HEK293 (cell line): ENCODE measurements around the gene NDFIP2.

Experiments used
- GLIS1 ChIP-seq: fragments of 450-650 bp; formaldehyde crosslinking; IDR thresholded peaks from 2 replicates; pipeline ENCODE4 v1.5.1; 2016; ENCODE audit warnings: missing biosample characterization, missing genetic modification characterization
- HOXC10 ChIP-seq: sonication (generic); formaldehyde crosslinking; IDR thresholded peaks from 2 replicates; pipeline ENCODE4 v1.8.1; 2023; ENCODE audit warnings: mild to moderate bottlenecking, missing genetic modification reagents
- SP3 ChIP-seq: fragments of 450-650 bp; formaldehyde crosslinking; IDR thresholded peaks from 2 replicates; pipeline ENCODE4 v1.5.1; 2016; ENCODE audit warnings: missing biosample characterization, missing genetic modification characterization
- ZBTB17 ChIP-seq: fragments of 450-650 bp; formaldehyde crosslinking; IDR thresholded peaks from 2 replicates; pipeline ENCODE4 v1.5.1; 2016; ENCODE audit warnings: missing biosample characterization, missing genetic modification characterization
- TF ChIP-seq, protein P1 (sequence below): fragments of 450-650 bp; formaldehyde crosslinking; IDR thresholded peaks from 2 replicates; pipeline ENCODE4 v1.5.1; 2016; ENCODE audit warnings: missing biosample characterization, missing genetic modification characterization
- TF ChIP-seq, protein P2 (sequence below): fragments of 450-650 bp; formaldehyde crosslinking; IDR thresholded peaks from 2 replicates; pipeline ENCODE4 v1.5.1; 2016; ENCODE audit warnings: missing biosample characterization, missing genetic modification characterization
- TF ChIP-seq, protein P3 (sequence below): fragments of 450-650 bp; formaldehyde crosslinking; IDR thresholded peaks from 2 replicates; pipeline ENCODE4 v1.5.1; 2016; ENCODE audit warnings: missing biosample characterization, missing genetic modification characterization
- TF ChIP-seq, protein P4 (sequence below): fragments of 450-650 bp; IDR thresholded peaks from 2 replicates; pipeline ENCODE4 v1.5.1; 2018; ENCODE audit warnings: missing biosample characterization, missing genetic modification characterization
- TF ChIP-seq, protein P5 (sequence below): fragments of 450-650 bp; formaldehyde crosslinking; IDR thresholded peaks from 2 replicates; pipeline ENCODE4 v1.5.1; 2016; ENCODE audit warnings: missing biosample characterization, missing genetic modification characterization

DNA sequence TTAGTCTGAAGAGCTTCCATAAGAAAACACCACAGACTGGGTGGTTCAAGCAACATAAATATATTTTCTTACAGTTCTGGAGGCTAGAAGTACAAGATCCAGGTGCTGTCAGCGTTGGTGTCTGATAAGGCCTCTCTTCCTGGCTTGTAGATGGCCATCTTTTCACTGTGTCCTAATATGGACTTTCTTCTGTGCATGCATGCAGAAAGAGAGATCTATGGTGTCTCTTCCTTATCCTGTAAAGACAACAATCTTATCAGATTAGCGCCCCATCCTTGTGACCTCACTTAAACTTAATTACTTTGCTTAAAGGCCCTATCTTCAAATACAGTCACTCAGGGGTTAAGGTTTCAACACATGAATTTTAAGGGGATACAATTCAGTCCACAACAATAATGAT is 14.1 kb upstream of the NDFIP2 start:
- TF ChIP-seq, protein P1, sequence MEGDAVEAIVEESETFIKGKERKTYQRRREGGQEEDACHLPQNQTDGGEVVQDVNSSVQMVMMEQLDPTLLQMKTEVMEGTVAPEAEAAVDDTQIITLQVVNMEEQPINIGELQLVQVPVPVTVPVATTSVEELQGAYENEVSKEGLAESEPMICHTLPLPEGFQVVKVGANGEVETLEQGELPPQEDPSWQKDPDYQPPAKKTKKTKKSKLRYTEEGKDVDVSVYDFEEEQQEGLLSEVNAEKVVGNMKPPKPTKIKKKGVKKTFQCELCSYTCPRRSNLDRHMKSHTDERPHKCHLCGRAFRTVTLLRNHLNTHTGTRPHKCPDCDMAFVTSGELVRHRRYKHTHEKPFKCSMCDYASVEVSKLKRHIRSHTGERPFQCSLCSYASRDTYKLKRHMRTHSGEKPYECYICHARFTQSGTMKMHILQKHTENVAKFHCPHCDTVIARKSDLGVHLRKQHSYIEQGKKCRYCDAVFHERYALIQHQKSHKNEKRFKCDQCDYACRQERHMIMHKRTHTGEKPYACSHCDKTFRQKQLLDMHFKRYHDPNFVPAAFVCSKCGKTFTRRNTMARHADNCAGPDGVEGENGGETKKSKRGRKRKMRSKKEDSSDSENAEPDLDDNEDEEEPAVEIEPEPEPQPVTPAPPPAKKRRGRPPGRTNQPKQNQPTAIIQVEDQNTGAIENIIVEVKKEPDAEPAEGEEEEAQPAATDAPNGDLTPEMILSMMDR (tag by site-specific recombination): no peak
- TF ChIP-seq HOXC10 (CRISPR knock-in tag): no peak
- TF ChIP-seq, protein P2, sequence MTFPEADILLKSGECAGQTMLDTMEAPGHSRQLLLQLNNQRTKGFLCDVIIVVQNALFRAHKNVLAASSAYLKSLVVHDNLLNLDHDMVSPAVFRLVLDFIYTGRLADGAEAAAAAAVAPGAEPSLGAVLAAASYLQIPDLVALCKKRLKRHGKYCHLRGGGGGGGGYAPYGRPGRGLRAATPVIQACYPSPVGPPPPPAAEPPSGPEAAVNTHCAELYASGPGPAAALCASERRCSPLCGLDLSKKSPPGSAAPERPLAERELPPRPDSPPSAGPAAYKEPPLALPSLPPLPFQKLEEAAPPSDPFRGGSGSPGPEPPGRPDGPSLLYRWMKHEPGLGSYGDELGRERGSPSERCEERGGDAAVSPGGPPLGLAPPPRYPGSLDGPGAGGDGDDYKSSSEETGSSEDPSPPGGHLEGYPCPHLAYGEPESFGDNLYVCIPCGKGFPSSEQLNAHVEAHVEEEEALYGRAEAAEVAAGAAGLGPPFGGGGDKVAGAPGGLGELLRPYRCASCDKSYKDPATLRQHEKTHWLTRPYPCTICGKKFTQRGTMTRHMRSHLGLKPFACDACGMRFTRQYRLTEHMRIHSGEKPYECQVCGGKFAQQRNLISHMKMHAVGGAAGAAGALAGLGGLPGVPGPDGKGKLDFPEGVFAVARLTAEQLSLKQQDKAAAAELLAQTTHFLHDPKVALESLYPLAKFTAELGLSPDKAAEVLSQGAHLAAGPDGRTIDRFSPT (tag by site-specific recombination): no peak
- TF ChIP-seq, protein P3, sequence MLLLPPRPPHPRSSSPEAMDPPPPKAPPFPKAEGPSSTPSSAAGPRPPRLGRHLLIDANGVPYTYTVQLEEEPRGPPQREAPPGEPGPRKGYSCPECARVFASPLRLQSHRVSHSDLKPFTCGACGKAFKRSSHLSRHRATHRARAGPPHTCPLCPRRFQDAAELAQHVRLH: no peak
- TF ChIP-seq, protein P4, sequence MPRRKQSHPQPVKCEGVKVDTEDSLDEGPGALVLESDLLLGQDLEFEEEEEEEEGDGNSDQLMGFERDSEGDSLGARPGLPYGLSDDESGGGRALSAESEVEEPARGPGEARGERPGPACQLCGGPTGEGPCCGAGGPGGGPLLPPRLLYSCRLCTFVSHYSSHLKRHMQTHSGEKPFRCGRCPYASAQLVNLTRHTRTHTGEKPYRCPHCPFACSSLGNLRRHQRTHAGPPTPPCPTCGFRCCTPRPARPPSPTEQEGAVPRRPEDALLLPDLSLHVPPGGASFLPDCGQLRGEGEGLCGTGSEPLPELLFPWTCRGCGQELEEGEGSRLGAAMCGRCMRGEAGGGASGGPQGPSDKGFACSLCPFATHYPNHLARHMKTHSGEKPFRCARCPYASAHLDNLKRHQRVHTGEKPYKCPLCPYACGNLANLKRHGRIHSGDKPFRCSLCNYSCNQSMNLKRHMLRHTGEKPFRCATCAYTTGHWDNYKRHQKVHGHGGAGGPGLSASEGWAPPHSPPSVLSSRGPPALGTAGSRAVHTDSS: no peak
- TF ChIP-seq ZBTB17 (tag by site-specific recombination): no peak
- no peak for TF ChIP-seq GLIS1 (tag by site-specific recombination)
- TF ChIP-seq, protein P5, sequence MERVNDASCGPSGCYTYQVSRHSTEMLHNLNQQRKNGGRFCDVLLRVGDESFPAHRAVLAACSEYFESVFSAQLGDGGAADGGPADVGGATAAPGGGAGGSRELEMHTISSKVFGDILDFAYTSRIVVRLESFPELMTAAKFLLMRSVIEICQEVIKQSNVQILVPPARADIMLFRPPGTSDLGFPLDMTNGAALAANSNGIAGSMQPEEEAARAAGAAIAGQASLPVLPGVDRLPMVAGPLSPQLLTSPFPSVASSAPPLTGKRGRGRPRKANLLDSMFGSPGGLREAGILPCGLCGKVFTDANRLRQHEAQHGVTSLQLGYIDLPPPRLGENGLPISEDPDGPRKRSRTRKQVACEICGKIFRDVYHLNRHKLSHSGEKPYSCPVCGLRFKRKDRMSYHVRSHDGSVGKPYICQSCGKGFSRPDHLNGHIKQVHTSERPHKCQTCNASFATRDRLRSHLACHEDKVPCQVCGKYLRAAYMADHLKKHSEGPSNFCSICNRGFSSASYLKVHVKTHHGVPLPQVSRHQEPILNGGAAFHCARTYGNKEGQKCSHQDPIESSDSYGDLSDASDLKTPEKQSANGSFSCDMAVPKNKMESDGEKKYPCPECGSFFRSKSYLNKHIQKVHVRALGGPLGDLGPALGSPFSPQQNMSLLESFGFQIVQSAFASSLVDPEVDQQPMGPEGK (tag by site-specific recombination): no peak
- TF ChIP-seq SP3: no peak
